Superior temporal gyrus (tissue), 1 donor: Measurements from ENCODE around the gene ADTRP.

ENCODE experiments used
- DNase-seq: peaks from one replicate; pipeline ENCODE4 v3.0.0-alpha.2; 2016; ENCODE audit errors: extremely low spot score

Gene ADTRP

DNA sequence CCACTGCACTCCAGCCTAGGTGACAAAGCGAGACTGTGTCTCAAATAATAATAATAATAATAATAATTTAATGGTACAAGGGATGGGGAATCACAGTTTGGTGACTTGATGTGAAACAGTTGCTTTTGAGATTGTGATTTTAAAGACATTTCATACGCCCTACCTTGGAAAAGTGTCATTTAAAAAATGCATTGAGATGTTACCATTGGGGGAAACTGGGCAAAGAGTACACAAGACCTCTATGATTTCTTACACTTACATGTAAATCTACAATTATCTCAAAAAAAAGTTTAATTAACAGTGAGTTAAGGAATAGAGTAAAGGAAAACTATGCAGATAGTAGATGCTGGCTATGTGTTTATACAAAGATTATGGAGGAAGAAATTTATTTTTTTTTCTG is 22.3 kb downstream of the ADTRP start:
- no peak for DNase-seq

DNA sequence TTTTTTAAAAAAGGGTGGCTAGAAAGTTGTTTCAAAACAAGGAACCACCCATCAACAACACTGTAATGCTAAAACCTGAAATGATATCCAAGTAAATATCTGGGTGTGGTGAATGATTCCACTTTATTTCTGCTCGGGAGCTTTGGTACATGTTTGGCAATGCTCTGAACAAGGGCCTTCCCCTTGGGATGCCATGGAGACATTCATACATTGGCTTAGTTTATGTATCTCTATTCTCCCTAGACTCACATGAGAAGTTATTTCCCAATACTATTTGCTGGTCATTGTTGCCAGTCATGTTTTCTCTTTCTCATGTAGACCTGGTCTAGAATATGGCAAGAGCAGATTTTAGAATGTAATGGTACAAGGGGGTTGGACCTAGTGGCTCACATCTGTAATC is 22.9 kb downstream of the ADTRP start:
- no peak for DNase-seq

- no peak for DNase-seq
Measured at GRCh38 chr6:11754625-11755271, 23.9 kb downstream of the ADTRP start.

DNA sequence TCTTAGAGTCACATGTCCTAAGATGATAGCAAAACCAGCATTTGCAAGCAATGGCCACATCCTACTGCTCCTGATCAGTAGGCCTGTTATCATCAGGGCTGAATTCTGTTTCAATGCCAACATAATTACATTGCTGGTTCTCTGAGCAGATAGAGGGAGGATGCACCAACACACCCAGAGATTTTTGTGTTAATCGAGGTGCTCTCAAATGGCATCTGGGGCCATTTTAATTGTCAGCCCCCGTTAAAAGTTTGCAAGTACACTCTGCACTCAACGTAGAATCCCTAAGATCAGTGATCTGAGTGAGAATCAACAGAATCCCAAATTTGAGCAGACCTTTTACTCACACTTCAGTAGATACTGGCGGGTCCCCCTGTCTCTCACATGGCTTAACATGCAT is 24.8 kb downstream of the ADTRP start:
- no peak for DNase-seq

DNA sequence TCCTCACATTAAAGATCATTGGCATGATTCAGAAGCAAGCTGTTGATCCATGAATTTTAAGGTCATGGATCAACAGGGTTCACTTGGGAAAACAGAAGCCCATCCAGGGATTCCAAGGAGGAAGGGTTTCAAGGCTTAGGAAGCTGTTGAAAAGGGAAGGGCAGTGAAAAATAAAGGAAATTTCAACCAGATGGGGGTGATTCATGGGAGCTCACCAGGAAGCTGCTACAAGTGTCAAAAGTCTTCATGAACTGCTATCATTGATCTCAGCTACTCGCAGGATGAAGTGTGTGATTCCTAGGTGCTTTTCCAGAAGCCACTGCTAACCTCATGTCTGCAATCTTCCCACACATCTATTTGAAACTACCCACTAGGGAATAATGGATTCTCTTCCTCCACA is 26.2 kb downstream of the ADTRP start:
- no peak for DNase-seq

DNA sequence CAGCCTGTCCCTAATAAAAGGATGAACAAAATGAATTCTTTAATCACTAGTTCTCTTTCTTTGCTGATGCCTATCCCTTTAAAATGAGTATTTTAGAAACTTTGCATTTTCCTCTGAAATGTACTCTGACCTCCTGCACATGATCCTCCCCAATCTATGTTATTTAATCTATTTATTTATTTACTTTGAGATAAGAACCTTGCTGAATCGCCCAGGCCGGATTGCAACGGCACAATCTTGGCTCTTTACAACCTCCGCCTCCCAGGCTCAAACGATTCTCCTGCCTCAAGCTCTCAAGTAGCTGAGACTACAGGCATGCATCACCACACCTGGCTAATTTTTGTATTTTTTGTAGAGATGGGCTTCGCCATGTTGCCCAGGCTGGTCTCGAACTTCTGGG is 27.9 kb downstream of the ADTRP start:
- DNase-seq = no peak

DNA sequence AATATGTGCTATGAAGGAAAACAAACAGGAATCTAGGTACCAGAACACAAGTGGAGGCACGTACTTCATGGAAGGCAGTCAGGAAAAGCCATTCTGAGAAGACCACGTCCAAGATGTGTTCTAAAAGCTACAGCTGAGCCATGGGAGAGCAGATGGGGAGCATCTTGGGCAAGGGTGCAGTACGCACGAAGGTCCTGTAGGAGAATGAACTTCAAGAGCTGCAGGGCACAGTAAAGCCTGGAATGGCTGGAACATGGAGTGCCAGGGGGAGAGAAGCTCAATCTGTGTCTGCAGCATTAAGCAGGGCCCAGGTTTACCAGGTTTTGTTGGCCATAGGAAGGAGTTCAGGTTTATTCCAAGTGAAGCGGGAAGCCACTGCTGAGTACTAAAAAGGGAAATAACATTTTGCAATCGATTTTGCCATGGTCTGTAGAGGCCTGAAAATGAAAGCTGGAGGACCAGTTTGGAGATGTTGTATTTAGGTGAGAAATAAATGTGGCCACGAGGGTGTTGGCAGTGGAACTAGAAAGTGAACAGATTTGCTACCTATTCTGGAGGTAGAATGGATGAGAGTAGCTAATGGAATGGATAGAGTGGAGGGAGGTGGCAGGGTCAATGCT is 29.9 kb downstream of the ADTRP start:
- no peak for DNase-seq

DNA sequence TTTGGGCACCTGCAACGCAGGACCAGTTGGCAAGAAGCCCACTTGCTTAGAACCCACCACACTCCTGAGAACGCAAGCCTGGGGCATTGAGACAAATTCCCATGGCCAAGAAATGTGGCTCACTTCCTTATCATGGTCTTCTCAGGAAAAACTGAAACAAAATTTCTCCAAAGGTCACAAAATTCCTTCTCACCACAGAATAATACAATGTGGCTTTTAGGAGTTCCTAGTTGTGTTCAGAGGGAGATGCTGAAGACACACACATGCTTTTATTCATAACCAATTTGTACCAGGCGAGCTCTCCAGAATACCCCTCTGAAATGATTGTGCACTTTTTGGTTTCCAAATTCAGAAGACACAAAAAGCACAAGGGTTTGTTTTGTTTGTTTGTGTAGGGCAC is 31.6 kb downstream of the ADTRP start:
- no peak for DNase-seq

GRCh38 chr6:11744753-11745152 is 33.9 kb downstream of the ADTRP start:
- DNase-seq = no peak

DNA sequence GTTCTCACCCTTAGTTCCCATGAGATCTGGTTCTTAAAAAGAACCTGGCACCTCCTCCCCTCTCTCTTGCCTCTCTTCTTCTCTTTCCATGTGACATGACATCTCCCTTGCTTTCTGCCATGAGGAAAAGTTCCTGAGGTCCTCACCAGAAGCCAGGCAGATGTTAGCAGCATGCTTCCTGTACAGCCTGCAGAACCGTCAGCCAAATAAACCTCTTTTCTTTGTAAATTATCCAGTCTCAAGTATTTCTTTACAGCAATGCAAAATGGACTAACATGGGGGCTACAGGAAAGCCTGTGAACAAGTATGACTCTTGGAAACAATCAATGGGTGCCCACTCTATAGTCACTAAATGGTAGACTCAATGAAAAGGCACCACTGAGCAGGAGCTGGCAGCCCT is 34.5 kb downstream of the ADTRP start:
- no peak for DNase-seq

DNA sequence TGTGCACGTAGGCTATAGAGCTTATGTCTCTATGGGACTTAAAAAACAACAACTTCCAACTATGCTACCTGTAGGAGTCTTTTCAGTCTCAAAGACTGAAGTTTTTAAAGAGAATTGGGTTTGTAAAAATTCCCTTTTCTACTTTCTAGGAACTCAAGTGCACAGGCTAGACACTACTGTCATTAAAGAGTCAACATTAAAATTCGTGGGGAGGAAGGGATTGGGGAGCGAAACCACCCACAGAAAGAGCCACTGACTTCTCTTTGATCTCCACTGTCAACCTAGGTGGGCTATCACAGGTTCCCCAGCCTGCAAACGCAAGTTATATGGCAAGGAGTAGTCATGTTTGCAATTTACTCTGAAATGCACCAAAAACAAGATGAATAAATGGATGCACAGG is 37.7 kb downstream of the ADTRP start:
- no peak for DNase-seq

GRCh38 chr6:11738661-11739375 is 39.8 kb downstream of the ADTRP start:
- DNase-seq = no peak

DNA sequence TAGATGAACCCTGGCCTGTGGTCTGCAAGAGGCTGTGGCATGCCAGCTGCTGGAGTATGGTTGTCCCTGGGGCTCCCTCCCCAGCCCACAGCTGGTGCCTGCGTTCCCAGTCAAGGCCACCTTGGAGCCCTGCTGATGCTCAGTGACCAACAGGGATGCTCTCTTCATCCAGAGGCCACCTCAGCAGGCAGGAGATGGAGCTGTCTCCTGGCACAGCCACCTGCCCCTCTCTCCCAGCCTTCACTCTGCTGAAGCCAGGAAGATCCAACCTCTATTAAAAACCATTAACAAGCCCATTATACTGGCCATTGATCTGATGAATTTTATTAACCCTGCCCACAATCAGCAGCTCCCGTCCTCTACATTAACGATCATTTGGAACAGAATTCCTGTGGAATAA is 40.4 kb downstream of the ADTRP start:
- no peak for DNase-seq

- no peak for DNase-seq
Measured at GRCh38 chr6:11736601-11737000, 42.0 kb downstream of the ADTRP start.

GRCh38 chr6:11734861-11735613 is 43.6 kb downstream of the ADTRP start:
- no peak for DNase-seq

- no peak for DNase-seq
Measured at GRCh38 chr6:11732036-11732631, 46.5 kb downstream of the ADTRP start.

DNA sequence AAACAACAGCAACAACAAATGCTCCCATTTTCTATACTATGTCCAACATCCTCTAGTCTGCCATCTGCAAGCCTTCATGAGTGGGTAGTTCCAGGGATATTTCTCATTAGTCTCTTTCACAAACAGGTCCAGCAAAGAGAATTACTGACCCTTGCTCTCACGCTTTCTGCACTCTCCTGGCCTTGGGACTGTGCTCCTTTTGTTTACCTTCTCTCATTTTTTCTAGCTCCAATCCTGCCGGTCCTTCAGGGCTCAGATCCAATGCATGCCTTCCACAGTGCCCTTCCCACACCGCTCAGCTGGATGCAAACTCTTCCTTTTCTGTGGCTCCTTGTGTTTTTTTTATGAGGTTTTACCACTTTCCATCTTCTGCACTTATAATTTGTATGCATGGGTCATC is 47.2 kb downstream of the ADTRP start:
- no peak for DNase-seq

GRCh38 chr6:11730641-11731040 is 48.0 kb downstream of the ADTRP start:
- no peak for DNase-seq

- no peak for DNase-seq
Measured at GRCh38 chr6:11729076-11729475, 49.5 kb downstream of the ADTRP start.

DNA sequence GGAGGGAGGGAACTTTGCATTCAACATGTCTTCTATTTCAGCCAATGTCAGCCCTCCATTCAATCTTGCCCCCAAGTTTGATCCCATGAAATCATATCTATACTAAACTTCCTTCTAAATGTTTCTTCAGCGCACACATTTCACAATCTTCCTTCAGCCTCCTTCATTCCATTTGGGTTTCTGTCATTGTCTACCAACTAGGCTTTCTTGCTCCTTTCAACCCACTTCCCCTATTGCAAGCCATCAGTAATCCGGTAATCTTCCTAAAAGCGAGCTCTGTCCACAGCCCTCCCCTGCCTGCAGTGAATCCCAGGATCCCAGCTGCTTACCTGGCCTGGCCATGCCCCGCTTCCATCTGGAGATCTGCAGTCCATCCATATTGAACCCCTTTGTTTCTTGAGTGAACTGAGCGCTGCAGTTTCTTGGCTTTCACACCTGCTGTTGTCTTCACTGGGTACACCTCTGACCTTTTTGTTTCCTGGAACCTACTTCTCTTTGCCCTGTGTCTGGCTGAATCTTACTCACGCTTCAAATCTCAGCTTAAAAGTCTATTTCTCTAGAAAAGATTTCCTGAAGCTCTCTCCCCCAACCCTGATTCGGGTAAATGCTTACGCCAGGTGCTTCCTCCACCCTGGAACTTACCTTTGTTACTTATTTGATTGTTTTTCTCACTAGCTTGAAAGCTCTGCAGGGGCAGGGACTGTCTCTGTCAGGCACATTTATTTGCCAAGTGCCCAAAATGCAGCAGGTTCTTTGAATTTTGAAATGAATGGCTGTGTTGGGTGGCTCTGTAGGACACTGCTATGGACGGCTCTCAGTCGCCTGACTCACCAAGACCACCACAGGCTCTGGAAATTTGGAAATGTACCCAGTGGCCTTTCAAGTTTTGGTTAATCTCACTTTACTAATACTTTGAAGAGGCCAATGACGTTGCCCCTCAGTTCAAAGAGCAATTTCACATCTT is 50.3 kb downstream of the ADTRP start:
- DNase-seq = no peak
